GM23338 (cell line): ENCODE data around the gene TYW1. TPM values are rescaled to one million over a fixed set of nuclear protein-coding genes. Genes with fewer than 3 reads are reported as not detected.
"Not testable (repeated sequence)": the region's sequence is repeated elsewhere in the genome, so short reads cannot be mapped to it uniquely, and the experiment has no call there.

Source experiments
- ATAC-seq: fragments of 200-7000 bp; cut with Tn5 transposase; 3 replicates; pipeline ENCODE4 v1.9.1; 2020
- DNase-seq: peaks from one replicate; pipeline ENCODE4 v3.0.0-alpha.2; 2015; ENCODE audit warnings: low spot score
- H2AFZ ChIP-seq: fragments of 200-600 bp; sonication (generic); 2 replicates; pipeline ENCODE4 v1.8.0; 2016; ENCODE audit warnings: antibody characterized with exemption, mild to moderate bottlenecking, moderate library complexity
- H3F3A ChIP-seq: fragments of 200-600 bp; sonication (generic); replicated peaks from 2 replicates; pipeline ENCODE4 v1.8.0; 2017; ENCODE audit warnings: antibody characterized with exemption, mixed run types, low read depth
- H3K27ac ChIP-seq: fragments of 200-600 bp; sonication (generic); 2 replicates; pipeline ENCODE4 v1.6.1; 2016; ENCODE audit warnings: low read depth
- H3K27me3 ChIP-seq: fragments of 200-600 bp; sonication (generic); 2 replicates; pipeline ENCODE4 v1.8.0; 2016; ENCODE audit warnings: mild to moderate bottlenecking, mixed run types, moderate library complexity; ENCODE audit not compliant: insufficient read depth
- H3K36me3 ChIP-seq: fragments of 200-600 bp; sonication (generic); 2 replicates; pipeline ENCODE4 v1.8.0; 2016; ENCODE audit warnings: mild to moderate bottlenecking; ENCODE audit not compliant: insufficient read depth
- H3K4me1 ChIP-seq: fragments of 200-600 bp; sonication (generic); 2 replicates; pipeline ENCODE4 v1.8.0; 2016; ENCODE audit warnings: mild to moderate bottlenecking, moderate library complexity; ENCODE audit not compliant: insufficient read depth
- H3K4me2 ChIP-seq: fragments of 200-600 bp; sonication (generic); 2 replicates; pipeline ENCODE4 v1.7.1; 2017; ENCODE audit warnings: mixed run types
- H3K4me3 ChIP-seq: fragments of 200-600 bp; sonication (generic); 2 replicates; pipeline ENCODE4 v1.6.1; 2016; ENCODE audit warnings: mixed run types
- H3K79me2 ChIP-seq: fragments of 200-600 bp; sonication (generic); replicated peaks from 2 replicates; pipeline ENCODE4 v1.8.0; 2017; ENCODE audit warnings: mild to moderate bottlenecking; ENCODE audit not compliant: insufficient read depth
- H3K9me2 ChIP-seq: fragments of 200-600 bp; sonication (generic); 2 replicates; pipeline ENCODE4 v1.8.0; 2017; ENCODE audit not compliant: insufficient read depth
- H4K20me1 ChIP-seq: fragments of 200-600 bp; sonication (generic); replicated peaks from 2 replicates; pipeline ENCODE4 v1.8.0; 2017; ENCODE audit warnings: mild to moderate bottlenecking; ENCODE audit not compliant: insufficient read depth
- H3K27ac Mint-ChIP-seq: 2 replicates; pipeline ENCODE4 v1.8.0; 2020; ENCODE audit warnings: inconsistent platforms, mild to moderate bottlenecking, moderate library complexity, mixed read lengths
- H3K27me3 Mint-ChIP-seq: 3 replicates; pipeline ENCODE4 v1.8.0; 2022; ENCODE audit warnings: low read depth, mild to moderate bottlenecking, moderate library complexity, mixed read lengths, inconsistent platforms; ENCODE audit not compliant: insufficient read depth, poor library complexity
- H3K36me3 Mint-ChIP-seq: 3 replicates; pipeline ENCODE4 v1.8.0; 2021; ENCODE audit warnings: low read depth, mild to moderate bottlenecking, inconsistent platforms, moderate library complexity, mixed read lengths
- H3K4me1 Mint-ChIP-seq: 3 replicates; pipeline ENCODE4 v1.8.0; 2020; ENCODE audit warnings: mild to moderate bottlenecking, inconsistent platforms, mixed read lengths
- H3K4me3 Mint-ChIP-seq: 3 replicates; pipeline ENCODE4 v1.8.0; 2021; ENCODE audit warnings: moderate library complexity, mild to moderate bottlenecking, inconsistent platforms, mixed read lengths
- H3K9me3 Mint-ChIP-seq: 3 replicates; pipeline ENCODE4 v1.8.0; 2020; ENCODE audit warnings: moderate library complexity, mild to moderate bottlenecking, inconsistent platforms, mixed read lengths
- POLR2AphosphoS5 ChIP-seq: IDR thresholded peaks from 2 replicates; pipeline ENCODE4 v1.6.1; 2016; ENCODE audit warnings: antibody characterized with exemption, low read depth
- polyA plus RNA-seq: library from polyadenylated mRNA; unstranded; fragments of >200 nt; fragmentation: Nextera tagmentation; extraction: Ambion mirVana; gene quantifications from 2 replicates; pipeline ENCODE4 v1.2.1, GENCODE V29; 2016
- total RNA-seq: library from RNA; depleted of rRNA; stranded (reverse); fragments of >200 nt; shearing (Covaris generic); gene quantifications from 2 replicates; pipeline ENCODE4 v1.2.3, GENCODE V29; 2014

Gene TYW1
- total and polyA plus RNA-seq, 2 experiments from 2014 or later, result 15.2 to 18.1 TPM

- not testable (repeated sequence) for H2AFZ ChIP-seq, H3F3A ChIP-seq, H3K4me1 ChIP-seq, DNase-seq, H3K9me2 ChIP-seq, H4K20me1 ChIP-seq, H3K4me3 Mint-ChIP-seq, H3K27me3 Mint-ChIP-seq, H3K27me3 ChIP-seq, H3K27ac Mint-ChIP-seq, H3K36me3 ChIP-seq, H3K4me3 ChIP-seq, H3K79me2 ChIP-seq
- peaks cover 11% of the 10 kb centered on the region for H3K4me1 Mint-ChIP-seq
- H3K36me3 Mint-ChIP-seq, result peaks cover 25% of the 10 kb centered on the region
- H3K9me3 Mint-ChIP-seq, result peaks cover 17% of the 10 kb centered on the region
- Histone ChIP-seq H3K4me2 (0 out of 2 replicates have a peak overlapping the region, but pooled peaks have one; percentile 17), H3K27ac (peak overlapping the region; percentile 69; the same call in 1 of the 2 replicates)
- ATAC-seq, result peak; percentile 58
Measured at GRCh38 chr7:67248364-67248763, 251.7 kb downstream of the TYW1 start.

GRCh38 chr7:67251986-67252558 is 255.4 kb downstream of the TYW1 start:
- Mint-ChIP-seq H3K27ac (no peak overlapping the region), H3K4me3 (no peak overlapping the region), H3K36me3 (peaks cover 27% of the 10 kb centered on the region), H3K4me1 (peaks cover 5% of the 10 kb centered on the region; the same call in 2 of the 3 replicates), H3K9me3 (peaks cover 20% of the 10 kb centered on the region), H3K27me3 (peaks cover 9% of the 10 kb centered on the region)
- no peaks in the 10 kb centered on the region for H3K36me3 ChIP-seq
- H3K4me2 ChIP-seq, result no peak overlapping the region
- H3K79me2 ChIP-seq, result no peaks in the 10 kb centered on the region
- peak; percentile 16 for DNase-seq
- ATAC-seq, result no peak
- no peak overlapping the region for H2AFZ ChIP-seq
- no peaks in the 10 kb centered on the region for H3K27me3 ChIP-seq
- TF ChIP-seq POLR2AphosphoS5, result no peak
- no peaks in the 10 kb centered on the region for H3K4me1 ChIP-seq
- no peak overlapping the region for H3K4me3 ChIP-seq
- no peaks in the 10 kb centered on the region for H3K9me2 ChIP-seq
- no peak overlapping the region for H3K27ac ChIP-seq
- H4K20me1 ChIP-seq, result no peaks in the 10 kb centered on the region
- H3F3A ChIP-seq, result no peaks in the 10 kb centered on the region

- H3K27ac ChIP-seq, H3K4me2 ChIP-seq, H2AFZ ChIP-seq, H3K27me3 Mint-ChIP-seq, H3K4me3 Mint-ChIP-seq, H3K36me3 ChIP-seq, H3K27me3 ChIP-seq, DNase-seq, H3K9me2 ChIP-seq, H3K4me3 ChIP-seq, H3F3A ChIP-seq, H3K79me2 ChIP-seq, ATAC-seq, H3K27ac Mint-ChIP-seq, H3K4me1 ChIP-seq, H4K20me1 ChIP-seq: not testable (repeated sequence)
- Mint-ChIP-seq H3K36me3 (peaks cover 24% of the 10 kb centered on the region), H3K9me3 (peaks cover 20% of the 10 kb centered on the region), H3K4me1 (peaks cover 17% of the 10 kb centered on the region)
Measured at GRCh38 chr7:67255076-67255475, 258.4 kb downstream of the TYW1 start.

GRCh38 chr7:67257779-67258178 is 261.1 kb downstream of the TYW1 start:
- not testable (repeated sequence) for H3K27me3 Mint-ChIP-seq, H3K4me3 Mint-ChIP-seq, H3F3A ChIP-seq, H3K79me2 ChIP-seq, H4K20me1 ChIP-seq, H3K9me3 Mint-ChIP-seq, H3K27me3 ChIP-seq, H2AFZ ChIP-seq, H3K36me3 ChIP-seq, H3K9me2 ChIP-seq, DNase-seq, H3K4me2 ChIP-seq, H3K4me1 ChIP-seq, H3K4me3 ChIP-seq
- ATAC-seq, result peak; percentile 72
- Mint-ChIP-seq H3K36me3 (peaks cover 10% of the 10 kb centered on the region), H3K4me1 (peaks cover 17% of the 10 kb centered on the region), H3K27ac (0 out of 2 replicates have a peak overlapping the region, but pooled peaks have one; percentile 10)
- H3K27ac ChIP-seq, result peak overlapping the region; percentile 89

DNA sequence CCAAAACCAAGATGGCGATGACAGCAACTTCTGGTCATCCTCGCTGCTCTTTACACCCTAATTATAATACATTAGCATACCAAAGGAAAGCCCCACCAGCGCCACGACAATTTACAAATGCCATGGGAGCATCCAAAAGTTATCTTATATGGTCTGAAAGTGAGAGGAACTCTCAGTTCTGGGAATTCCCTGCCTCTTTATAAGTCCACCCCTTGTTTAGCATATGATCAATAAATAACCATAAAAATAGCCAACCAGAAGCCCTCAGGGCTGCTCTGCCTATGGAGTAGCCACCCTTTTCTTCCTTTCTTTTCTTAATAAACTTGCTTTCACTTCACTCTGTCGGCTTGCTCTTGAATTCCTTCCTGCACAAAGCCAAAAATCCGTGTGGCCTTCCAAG is 262.7 kb downstream of the TYW1 start:
- not testable (repeated sequence) for H3F3A ChIP-seq, H3K9me2 ChIP-seq, H3K27ac Mint-ChIP-seq, H3K36me3 Mint-ChIP-seq, ATAC-seq, H3K27me3 Mint-ChIP-seq, H3K27me3 ChIP-seq, H3K4me3 Mint-ChIP-seq, H3K27ac ChIP-seq, H3K79me2 ChIP-seq, H3K36me3 ChIP-seq, H3K4me2 ChIP-seq, H3K4me1 ChIP-seq, H4K20me1 ChIP-seq, H3K9me3 Mint-ChIP-seq, H2AFZ ChIP-seq, H3K4me3 ChIP-seq
- peaks cover 17% of the 10 kb centered on the region for H3K4me1 Mint-ChIP-seq
- DNase-seq, result peak; percentile 33

- not testable (repeated sequence) for H3K4me2 ChIP-seq, H4K20me1 ChIP-seq, H3K4me1 ChIP-seq, H2AFZ ChIP-seq, ATAC-seq, H3K27ac Mint-ChIP-seq, H3K79me2 ChIP-seq, H3K27me3 Mint-ChIP-seq, H3K4me3 ChIP-seq, H3F3A ChIP-seq, H3K27me3 ChIP-seq, H3K9me3 Mint-ChIP-seq, DNase-seq, H3K36me3 Mint-ChIP-seq, H3K4me3 Mint-ChIP-seq, H3K9me2 ChIP-seq, H3K36me3 ChIP-seq
- 0 out of 2 replicates have a peak overlapping the region, but pooled peaks have one; percentile 39 for H3K27ac ChIP-seq
- peaks cover 17% of the 10 kb centered on the region for H3K4me1 Mint-ChIP-seq
Measured at GRCh38 chr7:67260166-67260586, 263.5 kb downstream of the TYW1 start.
